HepG2 (cell line): ENCODE data around the gene ISCA2. TPM values are rescaled to one million over a fixed set of nuclear protein-coding genes. Genes with fewer than 3 reads are reported as not detected.

Source experiments
- ATAC-seq: fragments of 200-7000 bp; cut with Tn5 transposase; 3 replicates; pipeline ENCODE4 v1.9.1; 2020; ENCODE audit warnings: mild to moderate bottlenecking, moderate library complexity
- BruUV-seq: library from RNA; stranded (reverse); fragments of 400-500 nt; replicated peaks from 2 replicates; lab custom pipeline; 2021; lab: Mats Ljungman, UMichigan
- CTCF ChIA-PET: fragments of 300-600 bp; formaldehyde crosslinking; extraction: SDS; loops from one replicate; lab custom pipeline; 2021; ENCODE audit warnings: low total read pairs, inconsistent platforms, low intra/inter-chr PET ratio; lab: Yijun Ruan, JAX
- POLR2A ChIA-PET: fragments of 350-600 bp; sonication (Branson Sonifier 250); formaldehyde crosslinking; loops from one replicate; lab custom pipeline; 2020; ENCODE audit warnings: antibody characterized with exemption, inconsistent platforms; lab: Yijun Ruan, JAX
- DNase-seq: peaks from one replicate; pipeline ENCODE4 v3.0.0-alpha.2; 2015; ENCODE audit warnings: low spot score
- FAIRE-seq: peaks from 3 replicates; lab custom pipeline; 2011; peaks lifted over from hg19 to GRCh38; lab: Jason Lieb, UNC
- H2AFZ ChIP-seq: one replicate; pipeline ENCODE4 v1.6.1; 2011; ENCODE audit warnings: low read length, inconsistent platforms
- H3K27ac ChIP-seq: fragments of 300-600 bp; 3 replicates; pipeline ENCODE4 v1.8.0; 2011; ENCODE audit warnings: mixed run types, mild to moderate bottlenecking, mixed read lengths, low read length, inconsistent platforms; ENCODE audit not compliant: insufficient read depth; ENCODE audit errors: extremely low read length
- H3K27me3 ChIP-seq, 2 experiments: fragments of 200-600 bp in 1 of 2; 2 replicates in 1 of 2; 3 replicates in 1 of 2; pipeline versions ENCODE4 v1.6.0 to v1.8.0; 2011; ENCODE audit warnings: low read length in 2 of 2, mild to moderate bottlenecking in 2 of 2, moderate library complexity in 2 of 2, inconsistent platforms in 1 of 2; ENCODE audit not compliant: insufficient read depth in 2 of 2, control insufficient read depth in 1 of 2
- H3K36me3 ChIP-seq, 2 experiments: fragments of 200-600 bp in 1 of 2; replicated peaks in 1 of 2; 2 replicates in 1 of 2; 3 replicates in 1 of 2; pipeline versions ENCODE4 v1.5.1 to v1.8.0; 2011; ENCODE audit warnings: low read length in 2 of 2, inconsistent platforms in 1 of 2; ENCODE audit not compliant: insufficient read depth in 2 of 2, control insufficient read depth in 1 of 2
- H3K4me1 ChIP-seq: 2 replicates; pipeline ENCODE4 v1.5.1; 2012; ENCODE audit warnings: low read length, inconsistent platforms; ENCODE audit not compliant: insufficient read depth
- H3K4me2 ChIP-seq: 2 replicates; pipeline ENCODE4 v1.6.0; 2011; ENCODE audit warnings: low read depth, low read length, inconsistent platforms
- H3K4me3 ChIP-seq, 3 experiments: fragments of 200-600 bp in 1 of 3; sonication (generic), shearing (Covaris generic) in 1 of 3; replicated peaks in 1 of 3; 2 replicates each; pipeline ENCODE4 v1.5.1; 2011 to 2016; ENCODE audit warnings: low read length in 3 of 3, inconsistent platforms in 2 of 3, low read depth in 2 of 3, mild to moderate bottlenecking in 2 of 3, control low read depth in 1 of 3, mixed read lengths in 1 of 3; ENCODE audit not compliant: insufficient read depth in 1 of 3
- H3K79me2 ChIP-seq: one replicate; pipeline ENCODE4 v1.6.1; 2011; ENCODE audit warnings: low read length, inconsistent platforms; ENCODE audit not compliant: insufficient read depth
- H3K9ac ChIP-seq: 2 replicates; pipeline ENCODE4 v1.6.0; 2011; ENCODE audit warnings: mild to moderate bottlenecking, low read depth, low read length, inconsistent platforms; ENCODE audit not compliant: insufficient read depth
- H3K9me3 ChIP-seq: 2 replicates; pipeline ENCODE4 v1.5.1; 2012; ENCODE audit warnings: mild to moderate bottlenecking, low read length
- H4K20me1 ChIP-seq: 2 replicates; pipeline ENCODE4 v1.6.0; 2011; ENCODE audit warnings: inconsistent platforms, mild to moderate bottlenecking, low read length, moderate library complexity; ENCODE audit not compliant: insufficient read depth
- ATF5 ChIP-seq: sonication (generic); formaldehyde crosslinking; IDR thresholded peaks from 2 replicates; pipeline ENCODE4 v1.4.0; 2020; ENCODE audit warnings: mild to moderate bottlenecking, low read depth, missing genetic modification reagents
- CTCF ChIP-seq: sonication (generic); formaldehyde crosslinking; IDR thresholded peaks from 2 replicates; pipeline ENCODE4 v1.5.0; 2020; ENCODE audit warnings: mild to moderate bottlenecking, missing genetic modification reagents, moderate library complexity
- HIVEP1 ChIP-seq: sonication (generic); formaldehyde crosslinking; IDR thresholded peaks from 2 replicates; pipeline ENCODE4 v1.4.0; 2020; ENCODE audit warnings: mild to moderate bottlenecking, missing genetic modification reagents
- KDM2A ChIP-seq: sonication (generic); formaldehyde crosslinking; IDR thresholded peaks from 2 replicates; pipeline ENCODE4 v1.4.0; 2020; ENCODE audit warnings: low read depth, missing genetic modification reagents, borderline replicate concordance
- KLF11 ChIP-seq: IDR thresholded peaks from 2 replicates; pipeline ENCODE4 v1.6.1; 2016; ENCODE audit warnings: missing compliant biosample characterization
- MEF2D ChIP-seq: sonication (generic); formaldehyde crosslinking; IDR thresholded peaks from 2 replicates; pipeline ENCODE4 v1.5.1; 2020; ENCODE audit warnings: mild to moderate bottlenecking, missing genetic modification reagents
- MYPOP ChIP-seq: sonication (generic); formaldehyde crosslinking; IDR thresholded peaks from 2 replicates; pipeline ENCODE4 v1.8.1; 2023; ENCODE audit warnings: mild to moderate bottlenecking, moderate library complexity, missing genetic modification reagents
- RAD21 ChIP-seq: fragments of 450-650 bp; formaldehyde crosslinking; IDR thresholded peaks from 2 replicates; pipeline ENCODE4 v1.5.0; 2020; ENCODE audit warnings: mild to moderate bottlenecking
- RFX1 ChIP-seq: fragments of 450-650 bp; IDR thresholded peaks from 2 replicates; pipeline ENCODE4 v1.6.1; 2017
- SMC3 ChIP-seq: IDR thresholded peaks from 2 replicates; pipeline ENCODE4 v1.6.1; 2011; ENCODE audit warnings: low read length, improper control_type of control experiment
- SSRP1 ChIP-seq: IDR thresholded peaks from 2 replicates; pipeline ENCODE4 v1.6.1; 2016; ENCODE audit warnings: control low read depth
- STAG1 ChIP-seq: sonication (generic); formaldehyde crosslinking; IDR thresholded peaks from 2 replicates; pipeline ENCODE4 v1.4.0; 2020; ENCODE audit warnings: missing genetic modification reagents
- TRIM24 ChIP-seq: sonication (generic); formaldehyde crosslinking; IDR thresholded peaks from 2 replicates; pipeline ENCODE4 v1.8.0; 2022; ENCODE audit warnings: mild to moderate bottlenecking, missing genetic modification reagents
- ZFP36 ChIP-seq: fragments of 150-350 bp; IDR thresholded peaks from 2 replicates; pipeline ENCODE4 v1.6.1; 2018; ENCODE audit warnings: borderline replicate concordance, low read length, low read depth; ENCODE audit not compliant: partially characterized antibody
- ZNF329 ChIP-seq: sonication (generic); formaldehyde crosslinking; IDR thresholded peaks from 2 replicates; pipeline ENCODE4 v1.9.0; 2021; ENCODE audit warnings: low read depth, mild to moderate bottlenecking, missing genetic modification reagents
- WGBS: methylation state at CpG from one replicate; pipeline ENCODE4 v1.1.6; 2017; ENCODE audit warnings: low lambda C conversion rate; 5-methylcytosine and 5-hydroxymethylcytosine counted together
- in situ Hi-C: cut with HindIII; loops from 2 replicates; pipeline ENCODE4 v1.10.0; 2017; ENCODE audit warnings: low pct_unique_long_range_greater_than_20kb; ENCODE audit not compliant: extremely low pct_ligation_motif_present
- intact Hi-C: fragments of 100-400 bp; cut with micrococcal nuclease; formaldehyde crosslinking; loops from one replicate; pipeline ENCODE4 v1.10.0; 2022; ENCODE audit not compliant: unreplicated experiment
- polyA plus RNA-seq, 8 experiments: library from polyadenylated mRNA; depleted of rRNA in 3 of 8; stranded (reverse) in 7 of 8; unstranded in 1 of 8; fragments of >200 nt; fragmentation: Illumina TruSeq in 4 of 8; extraction: Trizol in 4 of 8; gene quantifications; 2 replicates each; pipeline versions ENCODE4 v1.2.1 to v1.2.3, GENCODE V29; 2011 to 2016; ENCODE audit warnings: low read depth in 4 of 8, missing spikeins in 1 of 8, mixed read lengths in 1 of 8; ENCODE audit not compliant: insufficient read depth in 1 of 8
- total RNA-seq, 5 experiments: library from RNA; depleted of rRNA; stranded (reverse); fragments of >200 nt; fragmentation: Illumina TruSeq; extraction: Trizol; gene quantifications; 2 replicates each; pipeline ENCODE4 v1.2.3, GENCODE V29; 2016; ENCODE audit warnings: low read depth in 1 of 5

The ISCA2 gene
- total and polyA plus RNA-seq, 2 of the 13 experiments (the other 11 are each of a cell fraction or from before 2014, with no cell fraction given): 32.1 to 43.4 TPM

- in situ Hi-C loops (loop anchor here (5.0 kb wide), 1 partner anchor 114 kb away; no protein-coding TSS in a partner anchor), intact Hi-C loops (no loop called here)
- POLR2A ChIA-PET: no interaction called here
- H3K4me1 ChIP-seq: no peaks in the 10 kb centered on the region
- no peak overlapping the region for H3K4me2 ChIP-seq
- 97% methylated on average over 3 of the region's 3 CpGs for WGBS
- H3K27me3 ChIP-seq: no peaks in the 10 kb centered on the region
- BruUV-seq: no TSS peak
- FAIRE-seq (no peak), DNase-seq (no peak), ATAC-seq (no peak)
- H3K79me2 ChIP-seq: no peaks in the 10 kb centered on the region
- H3K9ac ChIP-seq: no peak overlapping the region
- H3K4me3 ChIP-seq: no peak overlapping the region
- no peaks in the 10 kb centered on the region for H4K20me1 ChIP-seq
- no peaks in the 10 kb centered on the region for H3K9me3 ChIP-seq
- H3K27ac ChIP-seq: no peak overlapping the region
- CTCF ChIA-PET: no interaction called here
- H2AFZ ChIP-seq: no peak overlapping the region
- H3K36me3 ChIP-seq: peaks cover 14 to 60% of the 10 kb centered on the region in 2 experiments
- no peak for TF ChIP-seq ZFP36
- TF ChIP-seq RFX1: peak; percentile 46
- no peak for TF ChIP-seq MYPOP (CRISPR knock-in tag)
These were observed 17.0 kb upstream of the ISCA2 start for GRCh38 chr14:74476607-74477006.

- H2AFZ ChIP-seq: no peak overlapping the region
- in situ Hi-C loops: loop anchor here (5.0 kb wide), 1 partner anchor 117 kb away; no protein-coding TSS in a partner anchor
- no peak overlapping the region for H3K4me3 ChIP-seq
- peak; percentile 65 for ATAC-seq
- FAIRE-seq: peak; percentile 39
- no peak overlapping the region for H3K27ac ChIP-seq
- no peaks in the 10 kb centered on the region for H3K4me1 ChIP-seq
- ChIA-PET POLR2A (no interaction called here), CTCF (interaction anchor here (1.1 to 2.5 kb wide), 2 partner anchors 20 to 117 kb away, joined by 3 to 17 read pairs; no protein-coding TSS in a partner anchor)
- no peaks in the 10 kb centered on the region for H4K20me1 ChIP-seq
- WGBS: 100% methylated on average over 2 of the region's 2 CpGs
- intact Hi-C loops: no loop called here
- DNase-seq: peak; percentile 13
- no peaks in the 10 kb centered on the region for H3K79me2 ChIP-seq
- no TSS peak for BruUV-seq
- no peaks in the 10 kb centered on the region for H3K27me3 ChIP-seq
- H3K9ac ChIP-seq: no peak overlapping the region
- H3K9me3 ChIP-seq: no peaks in the 10 kb centered on the region
- peaks cover 11 to 65% of the 10 kb centered on the region in 2 experiments for H3K36me3 ChIP-seq
- H3K4me2 ChIP-seq: no peak overlapping the region
- TF ChIP-seq STAG1 (CRISPR knock-in tag): peak; percentile 74
- peak; percentile 65 for TF ChIP-seq RAD21
- TF ChIP-seq ATF5 (CRISPR knock-in tag): no peak
- no peak for TF ChIP-seq MEF2D (CRISPR knock-in tag)
- no peak for TF ChIP-seq KDM2A
- no peak for TF ChIP-seq KLF11 (CRISPR knock-in tag)
- no peak for TF ChIP-seq SSRP1 (CRISPR knock-in tag)
- no peak for TF ChIP-seq ZNF329 (CRISPR knock-in tag)
- TF ChIP-seq TRIM24 (CRISPR knock-in tag): no peak
- TF ChIP-seq SMC3: peak; percentile 58
- no peak for TF ChIP-seq HIVEP1 (CRISPR knock-in tag)
- TF ChIP-seq CTCF (CRISPR knock-in tag): peak; percentile 69
- TF ChIP-seq, all 625 proteins: peak for 4
These were observed 14.4 kb upstream of the ISCA2 start for GRCh38 chr14:74478996-74479635.
